ENCODE data around the gene CROCC2.

The CROCC2 gene

GRCh38 chr2:240986787-240987411 lies 80.8 kb downstream of the CROCC2 start:
- H3K27me3 Mint-ChIP-seq (ENCODE audit: low read depth, poor library complexity) = peaks cover 31% of the 10 kb centered on the region
- no peak overlapping the region for H3K4me3 Mint-ChIP-seq
- H3K36me3 Mint-ChIP-seq (ENCODE audit: low read depth) = no peaks in the 10 kb centered on the region
- no peak for TF ChIP-seq CTCF (IDR thresholded peaks at IDR 0.05)
- no peak overlapping the region for H3K27ac Mint-ChIP-seq
- peak; percentile 7 for DNase-seq
- no peaks in the 10 kb centered on the region for H3K9me3 Mint-ChIP-seq
- H3K4me1 Mint-ChIP-seq = peaks cover 23% of the 10 kb centered on the region

- peaks cover 28% of the 10 kb centered on the region for H3K27me3 Mint-ChIP-seq (ENCODE audit: low read depth, poor library complexity)
- DNase-seq = no peak
Observed at GRCh38 chr2:240987588-240987987, 81.5 kb downstream of the CROCC2 start.

GRCh38 chr2:240988146-240988545 lies 82.0 kb downstream of the CROCC2 start:
- Mint-ChIP-seq H3K9me3 (no peaks in the 10 kb centered on the region), H3K36me3 (ENCODE audit: low read depth) (no peaks in the 10 kb centered on the region), H3K27me3 (ENCODE audit: low read depth, poor library complexity) (peaks cover 23% of the 10 kb centered on the region), H3K27ac (no peak overlapping the region), H3K4me1 (peaks cover 35% of the 10 kb centered on the region), H3K4me3 (no peak overlapping the region)
- no peak for TF ChIP-seq CTCF (IDR thresholded peaks at IDR 0.05)
- DNase-seq = no peak

More at GRCh38 chr2:240987588-240987987, 81.5 kb downstream of the CROCC2 start:
- no peak overlapping the region for H3K4me3 Mint-ChIP-seq
- H3K36me3 Mint-ChIP-seq (ENCODE audit: low read depth) = no peaks in the 10 kb centered on the region
- H3K9me3 Mint-ChIP-seq = no peaks in the 10 kb centered on the region
- no peak overlapping the region for H3K27ac Mint-ChIP-seq
- TF ChIP-seq CTCF (IDR thresholded peaks at IDR 0.05) = no peak
- peaks cover 30% of the 10 kb centered on the region for H3K4me1 Mint-ChIP-seq

GRCh38 chr2:240988571-240989271 lies 82.6 kb downstream of the CROCC2 start:
- peaks cover 20% of the 10 kb centered on the region for H3K27me3 Mint-ChIP-seq (ENCODE audit: low read depth, poor library complexity)
- H3K27ac Mint-ChIP-seq = no peak overlapping the region
- no peaks in the 10 kb centered on the region for H3K9me3 Mint-ChIP-seq
- peaks cover 39% of the 10 kb centered on the region for H3K4me1 Mint-ChIP-seq
- no peak for TF ChIP-seq CTCF (IDR thresholded peaks at IDR 0.05)
- H3K36me3 Mint-ChIP-seq (ENCODE audit: low read depth) = no peaks in the 10 kb centered on the region
- DNase-seq = no peak
- no peak overlapping the region for H3K4me3 Mint-ChIP-seq

GRCh38 chr2:240989451-240990265 lies 83.5 kb downstream of the CROCC2 start:
- TF ChIP-seq CTCF (IDR thresholded peaks at IDR 0.05) = peak; percentile 54
- peak; percentile 53 for DNase-seq

More at GRCh38 chr2:240989451-240990265, 83.5 kb downstream of the CROCC2 start:
- peaks cover 48% of the 10 kb centered on the region for H3K4me1 Mint-ChIP-seq
- no peak overlapping the region for H3K27ac Mint-ChIP-seq
- no peaks in the 10 kb centered on the region for H3K36me3 Mint-ChIP-seq (ENCODE audit: low read depth)
- peaks cover 13% of the 10 kb centered on the region for H3K27me3 Mint-ChIP-seq (ENCODE audit: low read depth, poor library complexity)
- H3K9me3 Mint-ChIP-seq = no peaks in the 10 kb centered on the region
- H3K4me3 Mint-ChIP-seq = no peak overlapping the region
